Endothelial cell (in vitro differentiated cells): ENCODE data around the gene XPO5. TPM values are rescaled to one million over a fixed set of nuclear protein-coding genes. Genes with fewer than 3 reads are reported as not detected.

Experiments
- DNase-seq: peaks from one replicate; pipeline ENCODE4 v3.0.0; 2021; ENCODE audit warnings: low spot score
- H3K27ac Mint-ChIP-seq: one replicate; pipeline ENCODE4 v1.8.0; 2021; ENCODE audit warnings: mixed read lengths, inconsistent platforms; ENCODE audit not compliant: unreplicated experiment
- H3K27me3 Mint-ChIP-seq: one replicate; pipeline ENCODE4 v1.8.0; 2021; ENCODE audit warnings: mild to moderate bottlenecking, moderate library complexity, mixed read lengths, inconsistent platforms; ENCODE audit not compliant: unreplicated experiment
- H3K36me3 Mint-ChIP-seq: one replicate; pipeline ENCODE4 v1.8.0; 2021; ENCODE audit warnings: mild to moderate bottlenecking, low read depth, mixed read lengths, inconsistent platforms; ENCODE audit not compliant: unreplicated experiment
- H3K4me1 Mint-ChIP-seq: one replicate; pipeline ENCODE4 v1.8.0; 2021; ENCODE audit warnings: mild to moderate bottlenecking, mixed read lengths, inconsistent platforms; ENCODE audit not compliant: unreplicated experiment
- H3K4me3 Mint-ChIP-seq: one replicate; pipeline ENCODE4 v1.8.0; 2021; ENCODE audit warnings: mild to moderate bottlenecking, mixed read lengths, inconsistent platforms; ENCODE audit not compliant: unreplicated experiment
- H3K9me3 Mint-ChIP-seq: one replicate; pipeline ENCODE4 v1.8.0; 2021; ENCODE audit warnings: mixed read lengths, inconsistent platforms; ENCODE audit not compliant: unreplicated experiment
- CTCF ChIP-seq: fragments of 200-600 bp; sonication (generic); IDR thresholded peaks from one replicate; pipeline ENCODE4 v1.5.0; 2021; ENCODE audit warnings: antibody characterized with exemption; ENCODE audit not compliant: unreplicated experiment
- total RNA-seq: library from RNA; stranded (reverse); fragmentation: NEBNext Ultra II Directional; extraction: Animal tissue kit (Norgen Biotek cat#: 25700); gene quantifications from one replicate; pipeline ENCODE4 v1.2.1, GENCODE V29; 2021; ENCODE audit not compliant: unreplicated experiment

The XPO5 gene
- total RNA-seq, 1 donor from 2014 or later, result 37.6 TPM

- Mint-ChIP-seq H3K9me3 (no peaks in the 10 kb centered on the region), H3K36me3 (peaks cover 19% of the 10 kb centered on the region), H3K4me1 (no peaks in the 10 kb centered on the region), H3K4me3 (no peak overlapping the region), H3K27me3 (peaks cover 1% of the 10 kb centered on the region), H3K27ac (no peak overlapping the region)
- DNase-seq, result no peak
- TF ChIP-seq CTCF, result no peak
Measured at GRCh38 chr6:43584892-43585570, 9.2 kb upstream of the XPO5 start.

- Mint-ChIP-seq H3K4me1 (no peaks in the 10 kb centered on the region), H3K36me3 (peaks cover 19% of the 10 kb centered on the region)
- no peak for TF ChIP-seq CTCF
Measured at GRCh38 chr6:43582911-43583310, 7.1 kb upstream of the XPO5 start.

DNA sequence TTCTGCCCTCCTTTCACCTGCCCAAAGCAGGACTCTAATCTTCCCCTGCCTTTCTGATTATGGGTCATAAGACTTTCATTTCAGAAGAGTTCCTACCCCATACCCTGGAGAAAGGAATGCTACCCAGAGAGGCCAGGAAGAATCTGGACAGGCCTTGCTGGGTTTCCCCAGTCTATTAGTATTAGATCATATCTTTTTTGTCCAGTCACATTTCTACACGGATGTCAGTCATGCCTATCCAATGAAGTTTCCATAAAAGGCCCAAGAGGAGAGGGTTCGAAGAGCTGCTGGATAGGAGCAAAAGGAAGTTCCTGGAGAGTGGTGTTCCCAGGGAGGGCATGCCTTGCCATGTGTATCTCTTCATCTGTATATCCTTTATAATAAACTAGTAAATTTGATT, 3.3 kb upstream of the XPO5 start:
- Mint-ChIP-seq H3K27ac (no peak overlapping the region), H3K9me3 (no peaks in the 10 kb centered on the region)
- no peak for TF ChIP-seq CTCF

More at GRCh38 chr6:43582911-43583310, 7.1 kb upstream of the XPO5 start:
- Mint-ChIP-seq H3K9me3 (no peaks in the 10 kb centered on the region), H3K27me3 (peaks cover 1% of the 10 kb centered on the region), H3K4me3 (no peak overlapping the region), H3K27ac (no peak overlapping the region)
- no peak for DNase-seq

GRCh38 chr6:43578748-43579147, 2.9 kb upstream of the XPO5 start:
- DNase-seq, result no peak
- Mint-ChIP-seq H3K27me3 (peaks cover 9% of the 10 kb centered on the region), H3K9me3 (no peaks in the 10 kb centered on the region), H3K36me3 (peaks cover 17% of the 10 kb centered on the region), H3K27ac (no peak overlapping the region), H3K4me1 (peaks cover 14% of the 10 kb centered on the region), H3K4me3 (no peak overlapping the region)
- no peak for TF ChIP-seq CTCF

More for the DNA sequence above, 3.3 kb upstream of the XPO5 start:
- peaks cover 9% of the 10 kb centered on the region for H3K27me3 Mint-ChIP-seq
- no peak for DNase-seq
- H3K36me3 Mint-ChIP-seq, result peaks cover 17% of the 10 kb centered on the region
- H3K4me1 Mint-ChIP-seq, result peaks cover 14% of the 10 kb centered on the region
- H3K4me3 Mint-ChIP-seq, result no peak overlapping the region

- Mint-ChIP-seq H3K27ac (peak overlapping the region; percentile 70), H3K36me3 (peaks cover 14% of the 10 kb centered on the region)
Measured at GRCh38 chr6:43575105-43575771, 600 bp downstream of the XPO5 start.

More at GRCh38 chr6:43575105-43575771, 600 bp downstream of the XPO5 start:
- peak overlapping the region; percentile 99 for H3K4me3 Mint-ChIP-seq
- peaks cover 14% of the 10 kb centered on the region for H3K4me1 Mint-ChIP-seq
- DNase-seq, result peak; percentile 40
- H3K9me3 Mint-ChIP-seq, result no peaks in the 10 kb centered on the region
- H3K27me3 Mint-ChIP-seq, result peaks cover 9% of the 10 kb centered on the region
- TF ChIP-seq CTCF, result no peak
